Neural progenitor cell (in vitro differentiated cells): Measurements from ENCODE around the gene MSMO1. TPM values are rescaled to one million over a fixed set of nuclear protein-coding genes. Genes with fewer than 3 reads are reported as not detected.

Source experiments
- DNase-seq: peaks from one replicate; pipeline ENCODE4 v3.0.0-alpha.2; 2016; ENCODE audit warnings: low spot score
- H2AFZ ChIP-seq: fragments of 200-600 bp; sonication (generic); replicated peaks from 2 replicates; pipeline ENCODE4 v1.6.1; 2016; ENCODE audit warnings: antibody characterized with exemption
- H3F3A ChIP-seq: fragments of 200-600 bp; sonication (generic); 2 replicates; pipeline ENCODE4 v1.6.1; 2016; ENCODE audit warnings: antibody characterized with exemption, low read depth
- H3K27ac ChIP-seq: fragments of 200-600 bp; sonication (generic); 2 replicates; pipeline ENCODE4 v1.5.1; 2016; ENCODE audit warnings: mild to moderate bottlenecking
- H3K27me3 ChIP-seq: fragments of 200-600 bp; sonication (generic); 2 replicates; pipeline ENCODE4 v1.6.1; 2016; ENCODE audit warnings: mild to moderate bottlenecking, moderate library complexity
- H3K36me3 ChIP-seq: fragments of 200-600 bp; sonication (generic); 2 replicates; pipeline ENCODE4 v1.5.1; 2016
- H3K4me1 ChIP-seq: fragments of 200-600 bp; sonication (generic); 2 replicates; pipeline ENCODE4 v1.6.1; 2016; ENCODE audit warnings: mixed run types
- H3K4me2 ChIP-seq: fragments of 200-600 bp; sonication (generic); 2 replicates; pipeline ENCODE4 v1.6.1; 2016
- H3K4me3 ChIP-seq: fragments of 200-600 bp; sonication (generic); 2 replicates; pipeline ENCODE4 v1.5.1; 2016
- H3K79me2 ChIP-seq: fragments of 200-600 bp; sonication (generic); 2 replicates; pipeline ENCODE4 v1.6.1; 2016; ENCODE audit warnings: low read depth
- H3K9ac ChIP-seq: fragments of 200-600 bp; sonication (generic); 2 replicates; pipeline ENCODE4 v1.6.1; 2016
- H3K9me3 ChIP-seq: fragments of 200-600 bp; sonication (generic); 2 replicates; pipeline ENCODE4 v1.5.1; 2016; ENCODE audit warnings: low read depth
- H4K20me1 ChIP-seq: fragments of 200-600 bp; sonication (generic); 2 replicates; pipeline ENCODE4 v1.6.1; 2016; ENCODE audit warnings: low read depth
- H3K27ac Mint-ChIP-seq: 3 replicates; pipeline ENCODE4 v1.8.0; 2021; ENCODE audit warnings: mixed read lengths
- H3K27me3 Mint-ChIP-seq: 2 replicates; pipeline ENCODE4 v1.8.0; 2022; ENCODE audit warnings: low read depth, mild to moderate bottlenecking, inconsistent platforms, moderate library complexity, mixed read lengths; ENCODE audit not compliant: insufficient read depth
- H3K36me3 Mint-ChIP-seq: 3 replicates; pipeline ENCODE4 v1.8.0; 2021; ENCODE audit warnings: mixed read lengths
- H3K4me1 Mint-ChIP-seq: 3 replicates; pipeline ENCODE4 v1.8.0; 2021; ENCODE audit warnings: mixed read lengths
- H3K4me3 Mint-ChIP-seq: 3 replicates; pipeline ENCODE4 v1.8.0; 2021; ENCODE audit warnings: mild to moderate bottlenecking, moderate library complexity, mixed read lengths
- H3K9me3 Mint-ChIP-seq: 3 replicates; pipeline ENCODE4 v1.8.0; 2020; ENCODE audit warnings: mixed read lengths
- EZH2 ChIP-seq: fragments of 200-600 bp; sonication (generic); IDR thresholded peaks from 2 replicates; pipeline ENCODE4 v1.6.1; 2017; ENCODE audit warnings: antibody characterized with exemption, mild to moderate bottlenecking, moderate library complexity
- EZH2phosphoT487 ChIP-seq: fragments of 200-600 bp; sonication (generic); IDR thresholded peaks from 2 replicates; pipeline ENCODE4 v1.6.1; 2017; ENCODE audit warnings: antibody characterized with exemption
- total RNA-seq: library from RNA; depleted of rRNA; stranded (reverse); fragments of >200 nt; gene quantifications from 2 replicates; pipeline ENCODE4 v1.2.3, GENCODE V29; 2015; ENCODE audit warnings: low replicate concordance
- TF ChIP-seq, protein P1 (sequence below): fragments of 200-600 bp; sonication (generic); IDR thresholded peaks from 2 replicates; pipeline ENCODE4 v1.5.1; 2017; ENCODE audit warnings: antibody characterized with exemption, mild to moderate bottlenecking

The MSMO1 gene
- total RNA-seq, 1 donor from 2014 or later, result 298 TPM

DNA sequence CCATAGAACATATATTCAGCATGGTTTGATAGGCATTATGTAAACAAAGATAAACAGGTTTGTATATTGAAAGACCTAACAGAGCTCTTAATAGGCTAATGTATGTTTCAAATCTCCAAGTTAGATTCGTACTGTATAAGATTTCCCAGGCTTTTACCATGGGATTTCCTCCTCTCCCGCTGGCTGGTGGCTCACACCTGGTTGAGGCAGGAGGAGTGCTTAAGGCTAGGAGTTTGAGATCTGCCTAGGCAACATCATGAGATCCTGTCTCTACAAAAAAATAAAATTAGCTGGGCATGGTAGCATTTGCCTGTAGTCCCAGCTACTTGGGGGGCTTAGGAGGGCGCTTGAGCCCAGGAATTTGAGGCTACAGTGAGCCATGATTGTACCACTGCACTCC lies 56.7 kb downstream of the MSMO1 start:
- Mint-ChIP-seq H3K4me1 (peaks cover 49% of the 10 kb centered on the region), H3K27me3 (no peaks in the 10 kb centered on the region), H3K4me3 (no peak overlapping the region), H3K9me3 (no peaks in the 10 kb centered on the region), H3K36me3 (no peaks in the 10 kb centered on the region), H3K27ac (peak overlapping the region; percentile 11)
- H3K27me3 ChIP-seq, result peaks cover 38% of the 10 kb centered on the region
- no peak overlapping the region for H3K9ac ChIP-seq
- peaks cover 26% of the 10 kb centered on the region for H3F3A ChIP-seq
- H2AFZ ChIP-seq, result no peak overlapping the region
- TF ChIP-seq EZH2 (no peak), EZH2phosphoT487 (no peak)
- TF ChIP-seq, protein P1, sequence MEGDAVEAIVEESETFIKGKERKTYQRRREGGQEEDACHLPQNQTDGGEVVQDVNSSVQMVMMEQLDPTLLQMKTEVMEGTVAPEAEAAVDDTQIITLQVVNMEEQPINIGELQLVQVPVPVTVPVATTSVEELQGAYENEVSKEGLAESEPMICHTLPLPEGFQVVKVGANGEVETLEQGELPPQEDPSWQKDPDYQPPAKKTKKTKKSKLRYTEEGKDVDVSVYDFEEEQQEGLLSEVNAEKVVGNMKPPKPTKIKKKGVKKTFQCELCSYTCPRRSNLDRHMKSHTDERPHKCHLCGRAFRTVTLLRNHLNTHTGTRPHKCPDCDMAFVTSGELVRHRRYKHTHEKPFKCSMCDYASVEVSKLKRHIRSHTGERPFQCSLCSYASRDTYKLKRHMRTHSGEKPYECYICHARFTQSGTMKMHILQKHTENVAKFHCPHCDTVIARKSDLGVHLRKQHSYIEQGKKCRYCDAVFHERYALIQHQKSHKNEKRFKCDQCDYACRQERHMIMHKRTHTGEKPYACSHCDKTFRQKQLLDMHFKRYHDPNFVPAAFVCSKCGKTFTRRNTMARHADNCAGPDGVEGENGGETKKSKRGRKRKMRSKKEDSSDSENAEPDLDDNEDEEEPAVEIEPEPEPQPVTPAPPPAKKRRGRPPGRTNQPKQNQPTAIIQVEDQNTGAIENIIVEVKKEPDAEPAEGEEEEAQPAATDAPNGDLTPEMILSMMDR, result no peak
- H3K36me3 ChIP-seq, result no peaks in the 10 kb centered on the region
- no peak overlapping the region for H3K27ac ChIP-seq
- H3K4me2 ChIP-seq, result peak overlapping the region; percentile 45
- no peak for DNase-seq
- H3K4me1 ChIP-seq, result peaks cover 48% of the 10 kb centered on the region
- H3K4me3 ChIP-seq, result no peak overlapping the region
- H3K9me3 ChIP-seq, result no peaks in the 10 kb centered on the region
- peaks cover 35% of the 10 kb centered on the region for H4K20me1 ChIP-seq
- no peaks in the 10 kb centered on the region for H3K79me2 ChIP-seq

DNA sequence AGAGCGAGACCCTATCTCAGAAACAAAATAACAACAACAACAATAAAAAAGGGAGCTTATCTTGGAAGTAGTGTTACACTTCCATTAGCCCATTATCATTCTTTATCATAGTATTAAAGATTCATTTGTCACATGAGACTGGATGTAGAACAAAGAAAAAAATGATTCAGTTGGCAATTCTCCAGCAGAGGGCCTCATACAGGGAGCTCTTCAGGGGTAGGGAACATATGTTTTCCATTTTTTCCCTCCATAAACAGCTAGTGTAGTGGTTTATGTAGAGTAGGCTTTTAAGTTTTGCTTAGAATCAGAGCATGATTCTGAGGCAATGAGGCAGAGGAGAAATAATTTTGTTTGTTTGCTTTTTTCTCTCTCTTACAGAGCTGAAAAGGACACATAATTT lies 57.1 kb downstream of the MSMO1 start:
- Histone ChIP-seq H4K20me1 (peaks cover 34% of the 10 kb centered on the region), H3K4me1 (peaks cover 48% of the 10 kb centered on the region), H3K36me3 (no peaks in the 10 kb centered on the region), H2AFZ (no peak overlapping the region), H3K9ac (no peak overlapping the region), H3K4me3 (no peak overlapping the region), H3K79me2 (no peaks in the 10 kb centered on the region), H3K27ac (no peak overlapping the region), H3K9me3 (no peaks in the 10 kb centered on the region), H3F3A (peaks cover 26% of the 10 kb centered on the region), H3K27me3 (peaks cover 34% of the 10 kb centered on the region), H3K4me2 (no peak overlapping the region)
- no peak for DNase-seq
- Mint-ChIP-seq H3K27me3 (no peaks in the 10 kb centered on the region), H3K4me3 (no peak overlapping the region), H3K4me1 (peaks cover 49% of the 10 kb centered on the region), H3K36me3 (no peaks in the 10 kb centered on the region), H3K27ac (peak overlapping the region; percentile 11), H3K9me3 (no peaks in the 10 kb centered on the region)
- TF ChIP-seq EZH2phosphoT487 (no peak), EZH2 (no peak)
- TF ChIP-seq, protein P1, result peak; percentile 52

DNA sequence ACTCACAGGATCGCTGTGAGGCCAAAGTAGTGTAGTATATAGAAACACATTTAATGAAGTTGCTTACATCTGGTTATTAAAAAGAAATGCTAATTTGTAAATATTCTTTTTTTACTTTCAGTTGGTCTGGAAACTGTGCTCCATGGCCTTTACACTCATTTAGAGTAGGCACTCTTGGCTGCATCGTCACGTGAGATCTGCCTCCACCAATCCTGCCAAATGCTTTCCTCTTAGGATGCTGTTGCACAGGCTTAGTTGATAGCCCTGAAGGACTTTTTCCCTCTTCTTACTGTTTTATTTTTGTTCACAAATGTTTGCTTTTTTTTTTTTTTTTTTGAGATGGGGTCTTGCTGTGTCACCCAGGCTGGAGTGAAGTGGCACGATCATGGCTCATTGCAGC lies 57.7 kb downstream of the MSMO1 start:
- Histone ChIP-seq H3K4me3 (no peak overlapping the region), H3K36me3 (no peaks in the 10 kb centered on the region), H3K79me2 (no peaks in the 10 kb centered on the region), H4K20me1 (peaks cover 29% of the 10 kb centered on the region), H3F3A (peaks cover 20% of the 10 kb centered on the region), H3K9me3 (no peaks in the 10 kb centered on the region), H3K9ac (no peak overlapping the region), H2AFZ (no peak overlapping the region), H3K27me3 (peaks cover 29% of the 10 kb centered on the region), H3K27ac (no peak overlapping the region), H3K4me1 (peaks cover 42% of the 10 kb centered on the region), H3K4me2 (no peak overlapping the region)
- Mint-ChIP-seq H3K4me1 (peaks cover 44% of the 10 kb centered on the region), H3K36me3 (no peaks in the 10 kb centered on the region), H3K4me3 (no peak overlapping the region), H3K27ac (no peak overlapping the region), H3K27me3 (no peaks in the 10 kb centered on the region), H3K9me3 (no peaks in the 10 kb centered on the region)
- TF ChIP-seq EZH2, result no peak
- TF ChIP-seq, protein P1, result no peak
- TF ChIP-seq EZH2phosphoT487, result no peak
- no peak for DNase-seq
